ENCODE measurements around the gene DNM3.

GRCh38 chr1:172345077-172345476 lies 503.8 kb downstream of the DNM3 start:
- TF ChIP-seq POLR2A (IDR thresholded peaks at IDR 0.05; ENCODE audit: low read length), result no peak
- no peak for TF ChIP-seq GATA1 (IDR thresholded peaks at IDR 0.05; ENCODE audit: low read depth, low read length)
